ENCODE measurements around the gene COBL.

COBL gene

GRCh38 chr7:51160411-51160810 lies 156.2 kb downstream of the COBL start:
- H3K27me3 ChIP-seq = peaks cover 0 to 13% of the 10 kb centered on the region in 2 donors
- DNase-seq = no peak
- no peak overlapping the region for H3K4me3 ChIP-seq
- no peaks in the 10 kb centered on the region for H3K36me3 ChIP-seq
- no peaks in the 10 kb centered on the region for H3K9me3 ChIP-seq
- TF ChIP-seq CTCF (IDR thresholded peaks at IDR 0.05) = no peak
- no peaks in the 10 kb centered on the region for H3K4me1 ChIP-seq
- H3K27ac ChIP-seq = no peak overlapping the region
- intact Hi-C loops (cut with DNase I; ENCODE audit: low total_unique reads) = no loop called here

DNA sequence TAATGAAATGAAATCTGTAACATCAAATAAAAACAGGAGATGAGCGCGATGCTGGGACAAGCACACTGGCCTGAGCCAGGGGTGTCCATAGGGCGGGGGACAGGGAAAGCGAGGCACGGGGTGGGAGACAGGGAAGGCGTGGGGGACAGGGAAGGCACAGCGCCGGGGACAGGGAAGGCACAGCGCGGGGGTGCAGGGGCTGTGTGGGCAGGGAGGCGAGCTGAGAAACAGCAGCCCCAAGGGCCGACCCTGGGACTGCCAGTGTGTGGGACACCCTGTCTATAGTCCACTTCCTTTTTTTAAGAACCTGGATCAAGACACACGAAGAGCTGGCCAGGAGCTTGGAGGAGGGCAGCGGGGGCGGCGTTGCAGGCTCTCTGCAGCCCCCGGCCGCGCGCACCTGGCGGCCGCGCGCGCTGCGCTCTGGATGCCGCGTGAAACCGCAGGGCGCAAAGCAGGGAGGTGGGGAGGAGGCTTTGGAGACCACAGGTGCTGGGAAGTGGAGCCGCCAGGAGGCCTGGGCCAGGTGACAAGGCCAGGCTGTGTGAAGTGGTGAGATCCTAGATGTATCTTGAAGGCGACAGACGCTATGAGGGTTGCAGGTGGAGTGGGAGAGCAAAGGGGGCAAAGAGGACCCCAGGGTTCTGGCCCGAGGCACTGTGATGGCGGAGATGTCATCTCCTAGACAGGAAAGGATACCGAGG lies 157.7 kb downstream of the COBL start:
- intact Hi-C loops (cut with DNase I; ENCODE audit: low total_unique reads) = no loop called here
- no peaks in the 10 kb centered on the region for H3K9me3 ChIP-seq
- no peak overlapping the region for H3K27ac ChIP-seq
- TF ChIP-seq CTCF (IDR thresholded peaks at IDR 0.05) = no peak
- no peak for DNase-seq
- H3K4me3 ChIP-seq = no peak overlapping the region
- peaks cover 0 to 19% of the 10 kb centered on the region in 2 donors for H3K27me3 ChIP-seq
- H3K36me3 ChIP-seq = no peaks in the 10 kb centered on the region
- no peaks in the 10 kb centered on the region for H3K4me1 ChIP-seq

- H3K4me1 ChIP-seq = no peaks in the 10 kb centered on the region
- DNase-seq = no peak
- no peaks in the 10 kb centered on the region for H3K9me3 ChIP-seq
- H3K27ac ChIP-seq = no peak overlapping the region
- TF ChIP-seq CTCF (IDR thresholded peaks at IDR 0.05) = no peak
- no peaks in the 10 kb centered on the region for H3K36me3 ChIP-seq
- intact Hi-C loops (cut with DNase I; ENCODE audit: low total_unique reads) = no loop called here
- H3K27me3 ChIP-seq = peaks cover 0 to 13% of the 10 kb centered on the region in 2 donors
- H3K4me3 ChIP-seq = no peak overlapping the region
Measured at GRCh38 chr7:51158211-51158610, 158.4 kb downstream of the COBL start.

GRCh38 chr7:51154201-51154600 lies 162.4 kb downstream of the COBL start:
- no peaks in the 10 kb centered on the region for H3K4me1 ChIP-seq
- H3K27ac ChIP-seq = no peak overlapping the region
- H3K36me3 ChIP-seq = no peaks in the 10 kb centered on the region
- intact Hi-C loops (cut with DNase I; ENCODE audit: low total_unique reads) = no loop called here
- TF ChIP-seq CTCF (IDR thresholded peaks at IDR 0.05) = no peak
- H3K9me3 ChIP-seq = no peaks in the 10 kb centered on the region
- no peak overlapping the region for H3K4me3 ChIP-seq
- H3K27me3 ChIP-seq = peaks cover 0 to 13% of the 10 kb centered on the region in 2 donors
- DNase-seq = no peak

GRCh38 chr7:51152706-51153200 lies 163.9 kb downstream of the COBL start:
- TF ChIP-seq CTCF (IDR thresholded peaks at IDR 0.05) = no peak
- peaks cover 0 to 10% of the 10 kb centered on the region in 2 donors for H3K27me3 ChIP-seq
- H3K36me3 ChIP-seq = no peaks in the 10 kb centered on the region
- no peak overlapping the region for H3K4me3 ChIP-seq
- no peaks in the 10 kb centered on the region for H3K4me1 ChIP-seq
- intact Hi-C loops (cut with DNase I; ENCODE audit: low total_unique reads) = no loop called here
- peaks cover 0 to 9% (median 8%) of the 10 kb centered on the region in 3 donors for H3K9me3 ChIP-seq
- no peak overlapping the region for H3K27ac ChIP-seq
- DNase-seq = no peak
